WTC11 (cell line): ENCODE data around the gene CACNG3. TPM values are rescaled to one million over a fixed set of nuclear protein-coding genes. Genes with fewer than 3 reads are reported as not detected.

Experiments
- ATAC-seq: fragments of 200-7000 bp; cut with Tn5 transposase; 2 replicates; pipeline ENCODE4 v1.10.0; 2021; ENCODE audit warnings: mild to moderate bottlenecking, moderate library complexity
- CTCF ChIA-PET: fragments of 300-600 bp; sonication (Branson Sonifier 250); formaldehyde crosslinking; loops from one replicate; lab custom pipeline; 2021; ENCODE audit warnings: antibody characterized with exemption; lab: Charles Lee
- POLR2A ChIA-PET: fragments of 350-600 bp; sonication (Branson Sonifier 250); formaldehyde crosslinking; loops from one replicate; lab custom pipeline; 2021; ENCODE audit warnings: antibody characterized with exemption; lab: Charles Lee
- DNase-seq: peaks from one replicate; pipeline ENCODE4 v3.0.0; 2021; ENCODE audit warnings: low spot score
- H3K27ac Mint-ChIP-seq: 2 replicates; pipeline ENCODE4 v1.8.0; 2021; ENCODE audit warnings: mixed read lengths
- H3K27me3 Mint-ChIP-seq: 2 replicates; pipeline ENCODE4 v1.8.0; 2021; ENCODE audit warnings: low read depth, mild to moderate bottlenecking, moderate library complexity, mixed read lengths
- H3K36me3 Mint-ChIP-seq: 2 replicates; pipeline ENCODE4 v1.8.0; 2021; ENCODE audit warnings: mixed read lengths
- H3K4me1 Mint-ChIP-seq: 2 replicates; pipeline ENCODE4 v1.8.0; 2022; ENCODE audit warnings: mixed read lengths
- H3K4me3 Mint-ChIP-seq: 2 replicates; pipeline ENCODE4 v1.8.0; 2021; ENCODE audit warnings: mild to moderate bottlenecking, moderate library complexity, mixed read lengths
- H3K9me3 Mint-ChIP-seq: 2 replicates; pipeline ENCODE4 v1.8.0; 2021; ENCODE audit warnings: mixed read lengths
- ATF2 ChIP-seq: sonication (generic); formaldehyde crosslinking; IDR thresholded peaks from 2 replicates; pipeline ENCODE4 v1.8.1; 2022; ENCODE audit warnings: low read depth, missing genetic modification reagents, borderline replicate concordance
- CBFB ChIP-seq: sonication (generic); formaldehyde crosslinking; IDR thresholded peaks from 2 replicates; pipeline ENCODE4 v1.8.1; 2022; ENCODE audit warnings: mild to moderate bottlenecking, low read depth, missing genetic modification reagents
- CREM ChIP-seq: sonication (generic); formaldehyde crosslinking; IDR thresholded peaks from 2 replicates; pipeline ENCODE4 v1.8.1; 2022; ENCODE audit warnings: mild to moderate bottlenecking, missing genetic modification reagents, moderate library complexity
- GRHL2 ChIP-seq: fragments of 250-450 bp; sonication (Bioruptor Pico); IDR thresholded peaks from 2 replicates; pipeline ENCODE4 v1.8.0; 2022; ENCODE audit warnings: mild to moderate bottlenecking, moderate library complexity; ENCODE audit not compliant: insufficient replicate concordance, severe bottlenecking
- IRF2 ChIP-seq: sonication (generic); formaldehyde crosslinking; IDR thresholded peaks from 2 replicates; pipeline ENCODE4 v1.8.0; 2022; ENCODE audit warnings: low read depth, missing genetic modification reagents, borderline replicate concordance
- JUN ChIP-seq: sonication (generic); formaldehyde crosslinking; IDR thresholded peaks from 2 replicates; pipeline ENCODE4 v1.8.0; 2023; ENCODE audit warnings: mild to moderate bottlenecking, missing genetic modification reagents
- KAT7 ChIP-seq: sonication (generic); formaldehyde crosslinking; IDR thresholded peaks from 2 replicates; pipeline ENCODE4 v1.8.1; 2023; ENCODE audit warnings: missing genetic modification reagents, mild to moderate bottlenecking, borderline replicate concordance
- NFE2L1 ChIP-seq: sonication (generic); formaldehyde crosslinking; IDR thresholded peaks from 2 replicates; pipeline ENCODE4 v1.8.1; 2023; ENCODE audit warnings: missing genetic modification reagents
- OVOL2 ChIP-seq: fragments of 250-450 bp; sonication (Bioruptor Pico); IDR thresholded peaks from 2 replicates; pipeline ENCODE4 v1.9.0; 2021; ENCODE audit warnings: mild to moderate bottlenecking, borderline replicate concordance
- SMAD4 ChIP-seq: sonication (generic); formaldehyde crosslinking; IDR thresholded peaks from 2 replicates; pipeline ENCODE4 v1.8.0; 2022; ENCODE audit warnings: mild to moderate bottlenecking, missing genetic modification reagents
- SOX15 ChIP-seq: fragments of 250-450 bp; sonication (Bioruptor Pico); IDR thresholded peaks from 2 replicates; pipeline ENCODE4 v1.9.0; 2021; ENCODE audit warnings: mild to moderate bottlenecking
- TP53 ChIP-seq: sonication (generic); formaldehyde crosslinking; IDR thresholded peaks from 2 replicates; pipeline ENCODE4 v1.8.1; 2023; ENCODE audit warnings: mild to moderate bottlenecking, missing genetic modification reagents
- ZNF232 ChIP-seq: sonication (generic); formaldehyde crosslinking; IDR thresholded peaks from 2 replicates; pipeline ENCODE4 v1.8.0; 2022; ENCODE audit warnings: mild to moderate bottlenecking, missing genetic modification reagents
- ZNF263 ChIP-seq: sonication (generic); formaldehyde crosslinking; IDR thresholded peaks from 2 replicates; pipeline ENCODE4 v1.8.1; 2022; ENCODE audit warnings: low read depth, mild to moderate bottlenecking, moderate library complexity, missing genetic modification reagents
- ZNF317 ChIP-seq: sonication (generic); formaldehyde crosslinking; IDR thresholded peaks from 2 replicates; pipeline ENCODE4 v1.8.1; 2023; ENCODE audit warnings: low read depth, mild to moderate bottlenecking, moderate library complexity, missing genetic modification reagents, borderline replicate concordance
- ZNF396 ChIP-seq: fragments of 250-450 bp; sonication (Bioruptor Pico); IDR thresholded peaks from 2 replicates; pipeline ENCODE4 v1.8.0; 2021; ENCODE audit warnings: mild to moderate bottlenecking, moderate library complexity, borderline replicate concordance
- ZNF416 ChIP-seq: fragments of 250-450 bp; sonication (Bioruptor Pico); IDR thresholded peaks from 2 replicates; pipeline ENCODE4 v1.9.0; 2021; ENCODE audit warnings: mild to moderate bottlenecking, inconsistent platforms
- ZNF671 ChIP-seq: fragments of 250-450 bp; sonication (Bioruptor Pico); IDR thresholded peaks from 2 replicates; pipeline ENCODE4 v1.8.0; 2021; ENCODE audit warnings: mild to moderate bottlenecking
- ZSCAN18 ChIP-seq: fragments of 250-450 bp; sonication (Bioruptor Pico); IDR thresholded peaks from 2 replicates; pipeline ENCODE4 v2.1.2; 2022; ENCODE audit warnings: mild to moderate bottlenecking, moderate library complexity
- total RNA-seq: library from RNA; stranded (reverse); gene quantifications from 3 replicates; pipeline ENCODE4 v1.2.3, GENCODE V29; 2021
- TF ChIP-seq, protein P1 (sequence below): sonication (generic); formaldehyde crosslinking; IDR thresholded peaks from 2 replicates; pipeline ENCODE4 v1.8.0; 2023; ENCODE audit warnings: missing genetic modification reagents
- TF ChIP-seq, protein P2 (sequence below): sonication (generic); formaldehyde crosslinking; IDR thresholded peaks from 2 replicates; pipeline ENCODE4 v1.8.0; 2022; ENCODE audit warnings: mild to moderate bottlenecking, missing genetic modification reagents
- TF ChIP-seq, protein P3 (sequence below): fragments of 250-450 bp; sonication (Bioruptor Pico); IDR thresholded peaks from 2 replicates; pipeline ENCODE4 v1.9.0; 2021; ENCODE audit warnings: mild to moderate bottlenecking

The CACNG3 gene
- total RNA-seq, 1 experiment from 2014 or later: not detected

DNA sequence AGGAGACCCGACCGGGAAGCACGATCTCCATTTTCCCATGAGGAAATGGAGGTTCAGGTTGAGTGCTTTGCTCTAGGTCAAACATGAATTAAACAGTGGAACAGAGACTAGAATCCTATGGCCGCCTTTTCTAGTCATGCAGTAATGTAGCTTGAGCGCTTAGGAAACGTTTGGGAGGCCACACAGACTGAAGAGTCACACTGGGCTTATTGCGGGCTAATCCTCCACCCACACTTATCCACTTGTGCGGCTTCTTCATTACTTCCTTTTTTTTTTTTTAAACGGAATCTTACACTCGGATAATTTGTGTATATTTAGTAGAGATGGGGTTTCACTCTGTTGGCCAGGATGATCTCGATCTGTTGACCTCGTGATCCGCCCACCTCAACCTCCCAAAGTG lies 26.0 kb downstream of the CACNG3 start (continued):
- no peak for TF ChIP-seq ZSCAN18
- TF ChIP-seq JUN: no peak
- no peak for TF ChIP-seq GRHL2
- TF ChIP-seq, protein P1, sequence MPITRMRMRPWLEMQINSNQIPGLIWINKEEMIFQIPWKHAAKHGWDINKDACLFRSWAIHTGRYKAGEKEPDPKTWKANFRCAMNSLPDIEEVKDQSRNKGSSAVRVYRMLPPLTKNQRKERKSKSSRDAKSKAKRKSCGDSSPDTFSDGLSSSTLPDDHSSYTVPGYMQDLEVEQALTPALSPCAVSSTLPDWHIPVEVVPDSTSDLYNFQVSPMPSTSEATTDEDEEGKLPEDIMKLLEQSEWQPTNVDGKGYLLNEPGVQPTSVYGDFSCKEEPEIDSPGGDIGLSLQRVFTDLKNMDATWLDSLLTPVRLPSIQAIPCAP (CRISPR knock-in tag): no peak
- TF ChIP-seq SOX15 (CRISPR knock-in tag): no peak
- no peak for TF ChIP-seq OVOL2 (CRISPR knock-in tag)
- TF ChIP-seq ZNF317 (CRISPR knock-in tag): no peak
- TF ChIP-seq ZNF263 (CRISPR knock-in tag): no peak

DNA sequence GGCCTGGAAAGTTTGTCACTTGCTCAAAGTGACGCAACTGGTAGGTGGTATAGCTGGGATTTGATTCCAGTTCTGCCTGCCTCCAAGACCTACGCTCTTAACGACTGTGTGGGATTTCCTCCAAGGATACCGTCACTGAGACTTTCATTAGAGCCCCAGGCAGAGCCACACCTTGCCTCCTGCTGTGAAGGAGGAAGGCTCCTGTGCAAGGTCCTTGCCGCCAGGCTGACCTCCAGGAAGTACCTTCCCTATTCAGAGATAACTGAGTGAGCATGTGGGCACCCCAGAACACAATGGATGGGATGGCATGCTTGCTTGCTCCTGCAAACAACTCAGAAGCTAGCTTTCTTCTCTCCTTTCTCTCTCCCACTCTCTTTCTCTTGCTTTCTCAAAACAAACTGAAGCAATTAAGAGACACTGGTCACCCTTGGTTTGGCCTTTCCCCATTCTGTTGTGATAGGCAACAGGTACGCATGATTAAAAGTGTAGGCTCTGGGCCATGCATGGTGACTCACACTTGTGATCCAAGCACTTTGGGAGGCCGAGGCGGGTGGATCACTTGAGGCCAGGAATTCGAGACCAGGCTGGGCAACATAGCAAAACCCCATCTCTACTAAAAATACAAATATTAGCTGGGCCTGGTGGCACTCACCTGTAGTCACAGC lies 30.7 kb downstream of the CACNG3 start:
- Mint-ChIP-seq H3K4me1 (peaks cover 2% of the 10 kb centered on the region; the same call in 1 of the 2 replicates), H3K36me3 (no peaks in the 10 kb centered on the region), H3K9me3 (no peaks in the 10 kb centered on the region), H3K27ac (no peak overlapping the region), H3K4me3 (no peak overlapping the region), H3K27me3 (peaks cover 3% of the 10 kb centered on the region; the same call in 1 of the 2 replicates)
- DNase-seq (no peak), ATAC-seq (no peak)
- TF ChIP-seq TP53 (CRISPR knock-in tag) (no peak), ZNF232 (CRISPR knock-in tag) (no peak), NFE2L1 (CRISPR knock-in tag) (no peak), ZNF671 (CRISPR knock-in tag) (no peak), JUN (no peak), CREM (no peak), ZNF263 (CRISPR knock-in tag) (no peak), ATF2 (CRISPR knock-in tag) (no peak), ZNF396 (CRISPR knock-in tag) (no peak)
- TF ChIP-seq, protein P2, sequence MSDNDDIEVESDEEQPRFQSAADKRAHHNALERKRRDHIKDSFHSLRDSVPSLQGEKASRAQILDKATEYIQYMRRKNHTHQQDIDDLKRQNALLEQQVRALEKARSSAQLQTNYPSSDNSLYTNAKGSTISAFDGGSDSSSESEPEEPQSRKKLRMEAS (CRISPR knock-in tag): no peak
- CTCF ChIA-PET: no interaction called here
- POLR2A ChIA-PET: no interaction called here

DNA sequence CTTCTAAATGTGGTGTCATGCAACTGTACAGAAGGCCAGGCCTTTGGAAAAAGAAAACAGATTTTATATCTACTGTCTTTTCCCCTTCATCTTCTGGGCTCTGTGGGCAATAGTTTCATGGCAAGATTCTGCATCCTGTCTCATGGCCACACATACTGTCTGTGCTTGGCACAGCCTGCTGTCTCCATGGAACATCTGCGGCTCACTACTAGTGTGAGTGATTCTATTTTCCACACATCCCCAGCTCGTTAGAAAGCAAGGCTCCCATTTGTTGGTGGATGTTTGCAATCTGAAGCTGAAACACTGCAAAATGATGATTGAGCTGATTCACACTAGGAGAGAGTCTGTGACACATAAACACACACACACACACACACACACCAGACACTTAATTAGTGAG lies 32.4 kb downstream of the CACNG3 start:
- DNase-seq (no peak), ATAC-seq (no peak)
- Mint-ChIP-seq H3K9me3 (no peaks in the 10 kb centered on the region), H3K4me1 (peaks cover 4% of the 10 kb centered on the region; the same call in 1 of the 2 replicates), H3K27ac (no peak overlapping the region), H3K4me3 (no peak overlapping the region)
- no peak for TF ChIP-seq KAT7
- TF ChIP-seq SOX15 (CRISPR knock-in tag): no peak
- TF ChIP-seq SMAD4 (CRISPR knock-in tag): no peak
- TF ChIP-seq IRF2 (CRISPR knock-in tag): no peak
- TF ChIP-seq, protein P3, sequence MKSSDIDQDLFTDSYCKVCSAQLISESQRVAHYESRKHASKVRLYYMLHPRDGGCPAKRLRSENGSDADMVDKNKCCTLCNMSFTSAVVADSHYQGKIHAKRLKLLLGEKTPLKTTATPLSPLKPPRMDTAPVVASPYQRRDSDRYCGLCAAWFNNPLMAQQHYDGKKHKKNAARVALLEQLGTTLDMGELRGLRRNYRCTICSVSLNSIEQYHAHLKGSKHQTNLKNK (CRISPR knock-in tag): no peak
- no peak for TF ChIP-seq ZNF416
- no peak for TF ChIP-seq CBFB (CRISPR knock-in tag)
- TF ChIP-seq, all 79 proteins: peak for 0
- ChIA-PET CTCF (interaction anchor here (0.6 to 1.4 kb wide), 5 partner anchors 15 to 243 kb away, joined by 3 to 6 read pairs (median 3); partner anchors contain the start of gene CACNG3), POLR2A (no interaction called here)
- H3K27me3 Mint-ChIP-seq: peaks cover 5% of the 10 kb centered on the region
- H3K36me3 Mint-ChIP-seq: no peaks in the 10 kb centered on the region
